ENCODE results near the gene ALK. TPM values are rescaled to one million over a fixed set of nuclear protein-coding genes. Genes with fewer than 3 reads are reported as not detected.

Gene ALK
- total RNA-seq, 1 donor from 2014 or later: 2.0 TPM

DNA sequence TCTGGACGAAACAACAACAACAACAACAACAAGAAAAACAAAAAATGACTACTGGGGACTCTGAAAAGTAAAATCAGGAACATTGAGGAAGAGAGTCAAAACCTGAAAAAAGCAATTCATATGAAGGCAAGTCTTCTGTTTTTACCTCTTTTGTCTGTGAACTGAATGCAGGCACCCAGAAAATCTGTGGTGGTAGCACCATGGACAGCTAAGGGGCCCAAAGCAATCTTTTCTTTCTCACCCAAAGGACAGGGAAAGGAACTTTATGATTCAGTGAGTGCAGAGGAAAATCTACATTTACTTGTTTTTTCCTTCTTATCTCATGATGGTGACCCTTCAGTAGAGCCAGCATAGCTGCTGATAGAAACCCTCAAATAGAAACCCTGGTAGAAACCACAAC lies 10.4 kb downstream of the ALK start:
- no peak for FAIRE-seq
- no peak for DNase-seq (ENCODE audit: low spot score in 2 of 2)

DNA sequence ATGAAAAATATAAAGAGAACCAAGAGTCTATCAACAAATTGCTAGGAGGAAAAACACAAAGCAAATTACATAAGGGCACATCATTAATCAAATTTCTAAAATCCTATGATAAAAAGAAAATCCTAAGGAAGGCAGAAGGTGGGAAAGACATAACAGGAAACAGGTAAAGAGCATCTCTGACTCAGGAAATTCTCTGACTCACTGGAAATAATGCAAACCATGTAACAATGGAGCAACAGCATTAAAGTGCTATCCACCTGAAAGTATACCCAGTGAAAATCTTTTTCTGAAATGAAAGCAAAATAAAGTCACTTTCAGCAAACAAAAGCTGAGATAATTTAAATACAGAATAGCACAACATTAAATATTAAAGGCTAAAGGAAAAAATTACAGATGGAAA lies 10.9 kb downstream of the ALK start:
- no peak for FAIRE-seq
- no peak for DNase-seq (ENCODE audit: low spot score in 2 of 2)

DNA sequence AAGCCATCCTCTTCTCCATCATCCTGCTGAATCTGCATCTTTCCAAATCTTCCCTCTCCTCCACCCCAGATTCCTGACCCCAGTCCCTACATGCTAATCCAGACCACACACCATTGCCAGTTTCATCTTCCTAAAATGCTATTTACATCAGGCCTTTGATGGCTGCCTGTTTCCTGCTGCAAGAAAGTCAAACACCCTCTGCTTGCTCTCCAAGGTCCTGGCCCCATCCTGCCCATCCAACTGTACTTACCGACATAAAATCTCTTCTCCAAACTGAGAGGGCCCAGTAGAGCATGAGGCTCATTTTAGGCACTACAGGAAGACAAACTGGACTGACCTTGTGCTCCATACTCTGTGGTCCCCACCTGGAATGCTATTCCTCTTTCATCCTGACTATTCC lies 19.0 kb downstream of the ALK start:
- FAIRE-seq: no peak
- no peak for DNase-seq (ENCODE audit: low spot score in 2 of 2)

DNA sequence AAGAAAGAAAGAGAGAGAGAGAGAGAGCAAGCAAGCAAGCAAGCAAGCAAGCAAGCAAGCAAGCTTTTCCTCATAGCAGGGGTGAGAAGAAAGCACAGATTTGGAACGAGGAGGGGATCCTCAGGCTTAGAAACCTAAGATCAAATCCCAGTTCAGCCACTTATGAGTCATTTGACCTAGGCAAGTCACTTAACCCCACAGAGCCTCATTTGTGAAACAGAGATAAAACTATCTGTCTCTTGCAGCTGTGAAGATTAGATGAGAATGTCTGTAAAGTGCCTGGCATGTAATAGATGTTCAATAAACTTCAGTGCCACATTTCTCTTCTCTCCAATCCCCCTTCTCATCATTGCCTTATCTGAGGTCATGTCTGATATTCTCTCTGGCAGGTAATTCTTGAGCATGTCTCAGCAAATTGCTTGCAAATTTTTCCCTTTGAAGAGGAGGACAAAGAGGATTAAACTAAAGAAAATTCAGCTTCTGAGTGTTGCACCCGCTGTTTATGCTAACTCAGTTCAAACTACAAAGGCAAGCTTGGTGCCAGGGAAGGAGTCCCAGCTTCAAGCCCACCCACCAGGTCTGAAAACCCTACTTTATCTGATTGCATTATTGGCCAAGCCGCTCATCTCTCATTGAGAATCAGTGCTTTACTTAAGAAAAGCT lies 20.3 kb downstream of the ALK start:
- no peak for DNase-seq (ENCODE audit: low spot score in 2 of 2)
- no peak for FAIRE-seq

DNA sequence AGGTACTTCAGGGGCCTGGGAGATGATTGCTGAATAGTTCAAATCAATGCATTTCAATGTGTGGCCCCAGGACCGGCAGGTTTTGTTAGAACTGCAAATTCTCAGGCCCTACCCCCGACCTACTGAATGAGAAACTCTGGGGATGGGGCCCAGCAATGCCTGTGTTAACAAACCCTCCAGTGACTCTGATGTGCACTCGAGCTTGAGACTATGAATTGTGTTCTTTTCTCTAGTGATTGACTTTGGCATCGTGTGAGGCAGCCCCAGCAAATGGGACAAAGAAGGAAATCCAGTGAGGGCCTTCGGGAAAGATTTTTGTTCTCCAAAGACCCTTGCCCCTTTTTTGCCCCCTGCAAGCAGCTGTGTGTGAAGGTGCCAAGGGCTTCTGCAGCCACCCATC lies 22.4 kb downstream of the ALK start:
- DNase-seq (ENCODE audit: low spot score in 2 of 2) (no peak), FAIRE-seq (no peak)

DNA sequence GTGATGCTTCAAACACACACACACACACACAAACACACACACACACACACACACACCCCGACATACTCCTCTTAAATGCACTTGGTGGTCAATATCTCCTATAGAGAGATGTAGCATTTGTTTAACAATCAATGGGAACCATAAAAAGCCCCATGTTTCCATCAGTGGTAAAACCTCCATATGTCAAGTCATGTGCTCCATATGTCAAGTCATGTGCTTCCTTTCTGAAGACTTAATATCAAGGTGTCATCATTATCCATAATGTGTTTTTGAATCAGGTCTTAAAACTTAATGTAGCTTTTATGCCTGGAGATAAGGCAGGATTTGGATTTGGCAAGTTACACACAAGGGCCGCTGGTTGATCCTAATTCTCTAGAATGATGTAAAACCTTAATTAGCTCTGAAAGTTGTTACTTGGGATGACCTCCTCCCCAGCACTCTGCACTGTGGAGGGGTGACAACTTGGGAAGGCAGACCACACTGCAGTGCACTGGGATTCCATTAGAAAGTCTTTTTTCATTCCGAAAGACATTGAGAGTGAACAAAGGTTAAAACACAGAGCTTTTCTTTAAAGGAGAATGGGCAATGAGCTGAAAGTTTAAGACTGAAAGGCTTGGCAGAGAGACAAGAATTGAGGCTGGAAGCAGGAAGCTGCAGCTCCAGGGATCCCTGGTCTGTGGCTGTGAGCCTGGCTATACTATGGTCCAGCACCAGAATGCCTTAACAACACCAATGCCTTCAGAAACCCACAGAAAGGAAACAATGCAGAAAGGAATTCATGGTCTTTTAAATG lies 26.4 kb downstream of the ALK start:
- no peak for DNase-seq (ENCODE audit: low spot score in 2 of 2)
- FAIRE-seq: no peak

DNA sequence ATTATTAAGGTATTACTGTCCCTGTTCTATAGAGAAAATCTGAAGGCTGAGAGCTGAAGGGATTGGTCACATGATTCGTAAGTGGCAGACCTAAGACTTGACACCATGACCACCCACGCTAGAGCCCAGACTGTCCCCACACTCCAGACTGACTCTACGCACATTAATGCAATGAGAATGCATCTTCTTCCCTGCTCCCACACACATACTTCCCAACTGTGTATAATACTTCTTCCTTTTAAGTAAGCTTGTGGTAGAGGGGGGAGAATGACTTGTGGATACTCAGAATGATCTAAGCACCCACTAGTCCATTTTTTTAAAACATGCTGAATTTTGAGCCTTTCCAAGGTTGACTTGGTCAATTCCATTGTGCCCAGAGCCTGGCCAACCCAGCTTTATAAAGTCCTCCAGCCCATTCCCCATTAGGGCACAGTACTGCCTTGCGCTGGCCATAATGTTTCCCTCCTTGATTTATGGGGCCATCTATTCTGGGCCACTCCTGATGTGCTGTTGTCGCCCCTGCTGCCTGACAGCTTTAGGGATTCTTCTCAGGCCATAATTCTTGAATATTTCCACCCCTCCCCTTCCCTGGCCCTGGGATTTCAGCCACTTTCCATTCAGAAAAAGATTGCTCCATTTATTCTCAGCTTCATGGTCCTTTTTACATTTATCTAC lies 28.7 kb downstream of the ALK start:
- DNase-seq (ENCODE audit: low spot score in 2 of 2): no peak
- FAIRE-seq: no peak

DNA sequence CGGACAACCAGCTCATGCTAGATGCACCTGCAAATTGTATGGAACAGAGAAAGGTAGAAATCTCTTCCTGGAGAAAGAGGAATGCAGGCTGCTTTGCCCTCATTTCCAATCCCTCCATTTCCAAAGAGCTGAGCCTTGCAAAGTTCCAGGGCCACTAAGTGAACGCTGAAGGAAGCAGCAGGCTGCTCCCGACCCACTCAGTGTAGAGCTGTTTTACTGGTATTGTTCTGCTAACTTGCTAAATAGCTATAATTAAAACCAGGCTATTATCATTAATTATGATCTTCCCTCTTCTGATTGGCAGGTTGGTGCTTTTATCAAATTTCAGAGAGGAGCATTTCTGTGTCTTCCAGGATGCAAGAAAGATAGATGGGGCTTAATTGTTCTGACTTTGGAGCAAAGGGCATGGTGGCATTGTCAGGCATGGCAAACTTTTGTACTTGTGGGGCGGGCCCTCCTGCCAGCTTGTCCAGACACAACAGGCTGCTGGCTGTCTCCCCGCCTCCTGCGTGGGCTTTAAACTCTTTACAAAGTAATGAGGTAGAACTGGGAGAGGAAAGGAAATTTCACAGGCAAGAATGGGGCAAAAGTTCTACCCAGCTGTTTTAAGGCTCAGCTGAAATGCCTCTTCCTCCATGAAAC lies 40.2 kb downstream of the ALK start:
- no peak for DNase-seq (ENCODE audit: low spot score in 2 of 2)
- no peak for FAIRE-seq

DNA sequence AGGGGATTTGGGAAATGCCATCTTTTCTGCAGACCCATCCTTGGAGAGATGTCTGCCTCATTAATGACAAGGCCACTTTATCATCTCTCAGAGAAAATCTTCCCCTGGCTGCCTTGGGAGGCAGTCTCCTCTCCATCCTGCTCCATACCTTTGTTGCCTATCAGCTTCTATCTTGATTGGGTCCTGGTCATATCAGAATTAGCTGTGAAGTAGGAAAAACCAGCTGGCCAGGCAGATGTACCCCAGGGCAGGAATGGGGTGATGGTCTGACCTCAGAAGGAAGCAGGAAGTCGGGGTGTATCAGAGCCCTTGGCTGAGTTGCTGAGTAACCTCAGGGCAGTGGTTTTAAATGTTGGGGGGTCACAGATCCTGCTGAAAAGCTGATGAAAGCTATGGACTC lies 41.3 kb downstream of the ALK start:
- no peak for DNase-seq (ENCODE audit: low spot score in 2 of 2)
- FAIRE-seq: no peak

DNA sequence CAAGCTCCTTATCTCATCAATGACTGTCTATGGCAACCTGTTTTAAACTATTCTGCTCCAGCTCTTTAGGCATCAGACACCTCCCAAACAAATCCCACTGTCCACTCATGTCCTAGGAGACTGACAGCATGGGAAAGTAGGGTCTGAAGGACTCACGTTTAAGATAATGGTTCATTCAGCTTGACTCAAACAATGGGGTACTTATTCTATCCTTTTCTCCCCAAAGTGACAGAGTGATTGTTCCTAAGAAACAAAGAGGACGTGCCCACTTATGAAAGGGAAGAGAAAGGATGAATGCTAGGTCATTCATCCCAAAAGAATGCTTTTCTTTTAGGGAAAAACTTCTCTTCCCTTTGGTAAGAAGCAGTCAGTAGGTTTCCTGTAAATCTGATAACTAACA lies 41.9 kb downstream of the ALK start:
- DNase-seq (ENCODE audit: low spot score in 2 of 2) (no peak), FAIRE-seq (no peak)

DNA sequence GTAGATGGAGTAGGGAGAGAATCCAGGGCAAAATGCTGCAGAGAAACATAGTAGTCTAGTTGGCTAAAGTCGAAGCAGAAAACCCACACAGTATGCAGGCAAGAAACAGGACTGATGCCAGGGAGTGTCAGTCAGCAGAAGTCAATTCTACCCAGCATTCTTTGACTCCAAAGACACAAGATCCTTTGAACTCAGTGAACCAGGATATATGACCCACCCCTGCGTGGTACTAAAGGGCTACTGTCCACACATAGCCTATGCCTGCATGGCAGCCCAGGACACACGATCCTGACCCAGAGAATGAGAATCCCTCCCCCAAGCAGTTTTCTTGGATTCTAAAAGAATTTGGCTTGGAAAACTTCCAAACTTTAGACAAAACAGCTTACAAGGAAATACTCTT lies 42.5 kb downstream of the ALK start:
- no peak for FAIRE-seq

DNA sequence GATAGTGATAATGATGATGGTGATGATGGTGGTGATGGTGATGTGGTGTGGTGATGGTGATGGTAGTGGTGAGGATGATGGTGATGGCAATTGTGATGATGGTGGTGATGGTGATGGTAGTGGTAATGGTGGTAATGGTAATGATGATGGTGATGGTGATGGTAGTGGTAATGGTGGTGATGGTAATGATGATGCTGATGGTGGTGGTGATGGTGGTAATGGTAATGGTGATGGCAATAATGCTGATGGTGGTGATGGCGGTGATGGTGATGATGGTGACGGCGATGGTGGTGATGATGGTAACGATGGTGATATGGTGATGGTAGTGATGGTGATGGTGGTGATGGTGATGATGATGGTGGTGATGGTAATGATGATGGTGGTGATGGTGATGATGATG lies 45.0 kb downstream of the ALK start:
- no peak for DNase-seq (ENCODE audit: low spot score in 2 of 2)
- no peak for FAIRE-seq

More for the DNA sequence above, 42.5 kb downstream of the ALK start:
- no peak for DNase-seq (ENCODE audit: low spot score in 2 of 2)

DNA sequence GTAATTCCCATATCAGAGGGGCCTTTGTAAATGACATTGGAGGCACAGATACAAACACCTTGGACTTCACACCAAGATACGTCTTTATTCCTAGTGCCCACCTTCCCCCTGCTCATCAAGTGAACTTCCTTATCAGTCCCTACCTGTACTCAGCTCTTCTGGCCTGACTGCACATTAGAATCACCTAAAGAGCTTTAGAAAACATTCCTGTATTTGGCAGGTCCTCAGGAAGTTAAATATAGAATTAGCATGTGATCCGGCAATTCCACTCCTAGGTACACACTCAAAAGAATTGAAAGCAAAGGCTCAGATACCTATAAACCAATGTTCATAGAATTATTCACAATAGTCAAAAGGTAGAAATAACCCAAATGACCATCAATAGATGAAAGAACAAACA lies 46.6 kb downstream of the ALK start:
- no peak for FAIRE-seq
- no peak for DNase-seq (ENCODE audit: low spot score in 2 of 2)

DNA sequence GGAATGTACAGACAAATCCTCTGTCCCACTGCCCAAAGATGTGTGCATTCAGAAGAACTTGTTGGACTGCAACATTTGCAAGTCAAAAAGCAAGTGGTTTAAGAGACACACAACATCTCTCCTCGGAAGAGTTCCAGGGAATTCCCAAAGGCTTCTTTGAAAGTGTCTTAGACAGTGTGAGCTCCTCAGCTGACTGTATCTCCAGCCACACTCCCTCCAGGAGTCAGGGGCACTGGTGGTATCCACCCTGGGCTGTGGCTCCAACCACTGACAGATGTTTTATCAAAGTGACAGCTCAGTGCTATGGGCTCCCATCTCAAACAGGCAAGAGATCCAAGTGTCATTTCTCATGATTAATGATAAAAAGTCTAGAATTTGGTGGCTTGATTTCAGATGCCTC lies 48.5 kb downstream of the ALK start:
- DNase-seq (ENCODE audit: low spot score in 2 of 2) (no peak), FAIRE-seq (no peak)

DNA sequence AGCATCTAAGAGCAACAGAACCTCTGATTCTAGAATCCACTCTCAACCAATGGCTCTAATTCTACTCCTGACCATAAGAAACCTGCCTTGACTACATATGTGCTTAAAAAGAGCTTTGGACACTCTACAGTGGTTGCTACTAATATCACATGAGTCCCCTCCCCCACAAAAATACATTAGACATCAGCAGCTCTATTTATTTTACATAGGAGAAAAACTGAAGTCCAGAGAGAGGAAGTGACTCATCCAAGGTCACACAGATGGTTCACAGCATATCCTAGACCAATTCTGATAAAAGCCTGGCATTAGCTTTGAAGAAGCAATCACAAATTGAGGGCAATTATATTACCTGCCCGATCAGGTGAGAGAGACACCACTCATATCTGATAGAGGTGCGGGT lies 49.8 kb downstream of the ALK start:
- FAIRE-seq: no peak
- DNase-seq (ENCODE audit: low spot score in 2 of 2): no peak

DNA sequence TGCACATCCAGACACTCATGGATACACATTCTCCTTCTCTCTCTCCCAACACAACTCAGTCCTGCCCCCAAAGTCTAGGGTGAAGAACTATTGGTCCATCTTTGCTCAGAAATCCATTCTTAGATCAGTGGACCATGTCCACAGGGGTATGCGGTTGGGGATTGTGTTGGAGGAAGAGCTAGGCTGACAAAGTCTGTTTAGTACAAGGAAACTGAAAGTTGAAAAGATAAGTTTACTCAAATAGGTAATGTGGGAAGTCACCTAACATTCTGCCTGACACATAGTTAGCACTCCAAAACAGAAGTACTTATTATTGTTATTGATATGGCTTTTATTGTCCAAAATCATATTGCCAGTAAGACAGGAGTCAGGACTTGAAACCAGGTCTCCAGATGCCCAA lies 55.9 kb downstream of the ALK start:
- no peak for FAIRE-seq
- DNase-seq (ENCODE audit: low spot score in 2 of 2): no peak

DNA sequence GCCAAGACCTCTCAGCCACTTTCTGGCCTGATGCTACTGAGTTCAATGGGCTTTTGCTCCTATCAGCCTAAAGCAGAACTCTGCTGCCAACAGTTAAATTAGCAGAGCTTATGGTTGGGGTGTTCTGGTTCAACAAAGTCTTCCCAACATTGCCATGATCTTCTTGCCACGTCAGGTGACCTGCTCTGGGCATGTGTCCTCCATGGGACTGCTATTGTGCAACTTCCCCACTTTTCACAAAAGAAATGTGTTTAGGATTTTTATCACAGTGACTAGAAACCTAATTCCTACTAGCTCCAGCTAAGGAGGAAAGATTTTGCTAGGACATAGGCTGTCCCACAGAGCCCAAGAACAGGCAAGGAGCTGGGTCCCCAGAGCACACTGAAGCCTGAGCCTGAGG lies 56.4 kb downstream of the ALK start:
- FAIRE-seq (no peak), DNase-seq (ENCODE audit: low spot score in 2 of 2) (no peak)

DNA sequence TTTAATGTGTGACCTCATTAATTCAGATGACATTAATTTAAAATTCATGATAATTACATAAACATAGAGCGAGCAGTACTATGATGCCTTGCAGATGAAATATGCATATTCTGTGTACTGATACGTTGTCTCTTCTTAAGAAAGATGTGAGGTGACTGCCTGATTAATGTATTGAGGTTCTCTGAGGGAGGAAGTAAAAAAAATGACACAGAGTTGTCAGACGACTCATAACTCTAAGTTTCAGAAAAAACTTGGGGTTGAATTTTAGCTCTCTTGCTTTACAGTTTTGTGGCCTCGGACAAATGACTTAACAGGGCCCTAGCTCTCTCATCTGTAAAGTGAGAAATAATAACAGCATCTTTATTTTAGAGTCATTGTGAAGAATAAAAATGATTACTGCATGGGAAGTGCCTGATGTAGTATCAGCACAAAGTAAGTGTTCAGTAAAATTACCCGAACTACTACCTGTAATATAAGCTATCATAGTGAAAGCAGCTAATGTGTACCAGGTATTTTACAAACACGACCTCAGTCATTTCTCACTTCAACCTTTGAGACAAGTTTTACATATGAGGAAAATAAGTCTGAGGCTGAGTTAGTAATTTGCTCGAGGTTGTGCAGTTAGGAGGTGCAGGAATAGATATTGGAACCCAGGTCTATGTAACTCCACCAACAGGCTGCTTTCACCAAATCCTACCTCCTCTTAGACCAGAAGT lies 65.3 kb downstream of the ALK start:
- DNase-seq (ENCODE audit: low spot score in 2 of 2) (no peak), FAIRE-seq (no peak)

DNA sequence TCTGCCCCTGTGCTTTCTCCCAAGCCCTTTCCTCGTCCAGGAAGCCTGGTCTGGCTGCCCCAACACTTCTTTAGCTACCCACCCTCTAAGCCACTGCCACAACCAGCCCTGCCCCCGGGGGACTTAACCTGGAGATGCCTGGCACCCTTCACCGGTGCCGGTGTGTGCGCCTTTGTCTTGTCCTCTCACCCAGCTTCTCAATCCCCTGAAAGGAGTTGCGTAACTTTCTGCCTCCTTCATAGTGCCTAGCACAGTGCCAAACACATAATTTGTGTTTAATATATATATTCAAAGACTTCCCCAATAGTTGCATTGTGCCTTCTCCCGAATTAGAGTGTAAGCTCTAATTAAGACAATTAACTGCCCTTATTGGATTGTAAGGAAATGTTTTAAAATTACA lies 70.6 kb downstream of the ALK start:
- no peak for FAIRE-seq

DNA sequence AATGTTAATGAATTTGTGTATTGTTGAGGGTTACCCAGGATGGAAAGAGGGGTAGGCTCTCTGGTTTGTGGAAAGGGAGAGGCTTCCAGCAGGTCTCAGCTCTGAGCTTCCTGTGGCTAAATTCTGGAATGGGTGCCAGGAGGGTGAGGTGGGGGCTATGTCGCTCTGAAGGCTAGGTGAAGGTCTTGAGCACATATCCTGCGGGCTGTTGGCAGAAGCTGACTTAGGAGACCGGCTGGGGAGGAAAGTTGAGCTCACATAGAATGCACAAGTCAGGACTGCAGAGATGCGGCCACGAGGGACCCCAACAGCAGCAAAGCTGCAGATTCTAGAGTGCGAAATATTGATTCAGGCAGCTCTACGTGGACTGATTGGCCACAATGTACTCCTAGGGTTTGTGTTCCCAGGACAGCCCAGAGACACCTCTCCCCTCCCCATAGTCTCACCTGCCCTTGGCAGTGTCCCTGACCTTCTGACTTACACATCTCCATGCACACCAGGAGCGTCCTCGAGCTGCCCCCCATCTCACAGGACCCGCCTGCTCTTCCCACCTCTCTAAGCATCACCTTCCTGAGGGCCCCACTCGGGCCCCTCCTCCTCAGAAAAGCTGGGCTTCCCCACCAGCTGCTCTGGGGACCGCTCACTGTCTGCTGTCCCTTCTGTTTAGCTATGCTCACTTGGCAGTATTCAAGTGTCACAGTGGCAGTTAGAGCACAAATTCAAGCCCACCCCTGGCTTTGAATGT lies 72.6 kb downstream of the ALK start:
- no peak for DNase-seq (ENCODE audit: low spot score in 2 of 2)
- FAIRE-seq: no peak

More for the DNA sequence above, 70.6 kb downstream of the ALK start:
- DNase-seq (ENCODE audit: low spot score in 2 of 2): no peak
